Muscle layer of colon (tissue), 2 donors: ENCODE results near the gene ARHGAP24.

ENCODE experiments used
- H3K27ac ChIP-seq: one replicate; pipeline ENCODE4 v1.7.0; 2013; ENCODE audit warnings: low read depth, mild to moderate bottlenecking, low read length, moderate library complexity
- H3K27me3 ChIP-seq, 2 donors: one replicate each; pipeline ENCODE4 v1.7.0; 2013; ENCODE audit warnings: low read length in 2 of 2, mild to moderate bottlenecking in 2 of 2; ENCODE audit not compliant: insufficient read depth in 2 of 2, control insufficient read depth in 1 of 2
- H3K36me3 ChIP-seq: one replicate; pipeline ENCODE4 v1.7.0; 2013; ENCODE audit warnings: mild to moderate bottlenecking, low read length; ENCODE audit not compliant: insufficient read depth
- H3K4me1 ChIP-seq: one replicate; pipeline ENCODE4 v1.7.0; 2013; ENCODE audit warnings: mild to moderate bottlenecking, low read length; ENCODE audit not compliant: insufficient read depth
- H3K4me3 ChIP-seq, 2 donors: one replicate each; pipeline ENCODE4 v1.7.0; 2013; ENCODE audit warnings: low read length in 2 of 2, low read depth in 1 of 2, mild to moderate bottlenecking in 1 of 2, moderate library complexity in 1 of 2
- H3K9ac ChIP-seq: one replicate; pipeline ENCODE4 v1.7.0; 2013; ENCODE audit warnings: low read length
- H3K9me3 ChIP-seq: one replicate; pipeline ENCODE4 v1.7.0; 2013; ENCODE audit warnings: mild to moderate bottlenecking, low read length
- donor health status: abdominal sarcoma.
- donor health status: Adenocarcinoma of cecum.

Gene ARHGAP24

GRCh38 chr4:85452058-85452731, 22.8 kb upstream of the ARHGAP24 start:
- H3K27me3 ChIP-seq, result no peaks in the 10 kb centered on the region
- H3K36me3 ChIP-seq, result no peaks in the 10 kb centered on the region
- H3K27ac ChIP-seq, result no peak overlapping the region
- H3K4me1 ChIP-seq, result no peaks in the 10 kb centered on the region
- H3K4me3 ChIP-seq, result no peak overlapping the region
- H3K9ac ChIP-seq, result no peak overlapping the region
- no peaks in the 10 kb centered on the region for H3K9me3 ChIP-seq

- no peak overlapping the region for H3K4me3 ChIP-seq
- no peaks in the 10 kb centered on the region for H3K4me1 ChIP-seq
- no peaks in the 10 kb centered on the region for H3K27me3 ChIP-seq
- no peaks in the 10 kb centered on the region for H3K9me3 ChIP-seq
- no peak overlapping the region for H3K9ac ChIP-seq
- no peaks in the 10 kb centered on the region for H3K36me3 ChIP-seq
- no peak overlapping the region for H3K27ac ChIP-seq
Observed at GRCh38 chr4:85455942-85456341, 19.0 kb upstream of the ARHGAP24 start.

- Histone ChIP-seq H3K36me3 (no peaks in the 10 kb centered on the region), H3K9ac (no peak overlapping the region), H3K27ac (no peak overlapping the region), H3K9me3 (no peaks in the 10 kb centered on the region), H3K27me3 (no peaks in the 10 kb centered on the region), H3K4me3 (no peak overlapping the region), H3K4me1 (no peaks in the 10 kb centered on the region)
Observed at GRCh38 chr4:85457752-85458467, 17.0 kb upstream of the ARHGAP24 start.

- Histone ChIP-seq H3K4me3 (no peak overlapping the region), H3K27me3 (no peaks in the 10 kb centered on the region), H3K27ac (no peak overlapping the region), H3K9ac (no peak overlapping the region), H3K36me3 (no peaks in the 10 kb centered on the region), H3K4me1 (no peaks in the 10 kb centered on the region), H3K9me3 (no peaks in the 10 kb centered on the region)
Observed at GRCh38 chr4:85459736-85460135, 15.2 kb upstream of the ARHGAP24 start.

GRCh38 chr4:85474356-85474755, 594 bp upstream of the ARHGAP24 start:
- Histone ChIP-seq H3K9me3 (no peaks in the 10 kb centered on the region), H3K36me3 (no peaks in the 10 kb centered on the region), H3K27me3 (peaks cover 0 to 4% of the 10 kb centered on the region in 2 donors), H3K27ac (no peak overlapping the region), H3K4me3 (peak overlapping the region in 1 of 2 donors; percentile 65), H3K9ac (no peak overlapping the region), H3K4me1 (no peaks in the 10 kb centered on the region)

- no peak overlapping the region for H3K4me3 ChIP-seq
- H3K27ac ChIP-seq, result no peak overlapping the region
- H3K36me3 ChIP-seq, result no peaks in the 10 kb centered on the region
- no peaks in the 10 kb centered on the region for H3K9me3 ChIP-seq
- peaks cover 0 to 4% of the 10 kb centered on the region in 2 donors for H3K27me3 ChIP-seq
- no peak overlapping the region for H3K9ac ChIP-seq
- no peaks in the 10 kb centered on the region for H3K4me1 ChIP-seq
Observed at GRCh38 chr4:85475631-85476233, 782 bp downstream of the ARHGAP24 start.

- peak overlapping the region; percentile 13 for H3K27ac ChIP-seq
- H3K9me3 ChIP-seq, result no peaks in the 10 kb centered on the region
- H3K4me3 ChIP-seq, result no peak overlapping the region
- no peaks in the 10 kb centered on the region for H3K36me3 ChIP-seq
- H3K4me1 ChIP-seq, result no peaks in the 10 kb centered on the region
- H3K27me3 ChIP-seq, result peaks cover 0 to 4% of the 10 kb centered on the region in 2 donors
- no peak overlapping the region for H3K9ac ChIP-seq
Observed at GRCh38 chr4:85476381-85476780, 1.4 kb downstream of the ARHGAP24 start.

- Histone ChIP-seq H3K4me1 (no peaks in the 10 kb centered on the region), H3K36me3 (no peaks in the 10 kb centered on the region), H3K9ac (no peak overlapping the region), H3K27ac (no peak overlapping the region), H3K4me3 (no peak overlapping the region), H3K27me3 (peaks cover 0 to 4% of the 10 kb centered on the region in 2 donors), H3K9me3 (no peaks in the 10 kb centered on the region)
Observed at GRCh38 chr4:85477534-85477933, 2.6 kb downstream of the ARHGAP24 start.

GRCh38 chr4:85478576-85478975, 3.6 kb downstream of the ARHGAP24 start:
- Histone ChIP-seq H3K4me3 (no peak overlapping the region), H3K27me3 (peaks cover 0 to 4% of the 10 kb centered on the region in 2 donors), H3K27ac (no peak overlapping the region), H3K36me3 (no peaks in the 10 kb centered on the region), H3K9me3 (no peaks in the 10 kb centered on the region), H3K9ac (no peak overlapping the region), H3K4me1 (no peaks in the 10 kb centered on the region)

- no peak overlapping the region for H3K4me3 ChIP-seq
- no peaks in the 10 kb centered on the region for H3K36me3 ChIP-seq
- H3K9ac ChIP-seq, result no peak overlapping the region
- no peaks in the 10 kb centered on the region for H3K27me3 ChIP-seq
- no peaks in the 10 kb centered on the region for H3K9me3 ChIP-seq
- H3K27ac ChIP-seq, result no peak overlapping the region
- H3K4me1 ChIP-seq, result no peaks in the 10 kb centered on the region
Observed at GRCh38 chr4:85482010-85482738, 7.2 kb downstream of the ARHGAP24 start.

GRCh38 chr4:85486425-85487086, 11.6 kb downstream of the ARHGAP24 start:
- Histone ChIP-seq H3K9me3 (no peaks in the 10 kb centered on the region), H3K4me3 (no peak overlapping the region), H3K27me3 (no peaks in the 10 kb centered on the region), H3K36me3 (no peaks in the 10 kb centered on the region), H3K4me1 (no peaks in the 10 kb centered on the region), H3K27ac (no peak overlapping the region), H3K9ac (no peak overlapping the region)
